GM12801 (cell line): Measurements from ENCODE around the gene TACR1.

Experiments used
- TF ChIP-seq, protein P1 (sequence below): IDR thresholded peaks from one replicate; pipeline ENCODE4 v1.5.1; 2011; ENCODE audit warnings: control low read depth; ENCODE audit not compliant: insufficient read length; ENCODE audit errors: extremely low read depth

The TACR1 gene

DNA sequence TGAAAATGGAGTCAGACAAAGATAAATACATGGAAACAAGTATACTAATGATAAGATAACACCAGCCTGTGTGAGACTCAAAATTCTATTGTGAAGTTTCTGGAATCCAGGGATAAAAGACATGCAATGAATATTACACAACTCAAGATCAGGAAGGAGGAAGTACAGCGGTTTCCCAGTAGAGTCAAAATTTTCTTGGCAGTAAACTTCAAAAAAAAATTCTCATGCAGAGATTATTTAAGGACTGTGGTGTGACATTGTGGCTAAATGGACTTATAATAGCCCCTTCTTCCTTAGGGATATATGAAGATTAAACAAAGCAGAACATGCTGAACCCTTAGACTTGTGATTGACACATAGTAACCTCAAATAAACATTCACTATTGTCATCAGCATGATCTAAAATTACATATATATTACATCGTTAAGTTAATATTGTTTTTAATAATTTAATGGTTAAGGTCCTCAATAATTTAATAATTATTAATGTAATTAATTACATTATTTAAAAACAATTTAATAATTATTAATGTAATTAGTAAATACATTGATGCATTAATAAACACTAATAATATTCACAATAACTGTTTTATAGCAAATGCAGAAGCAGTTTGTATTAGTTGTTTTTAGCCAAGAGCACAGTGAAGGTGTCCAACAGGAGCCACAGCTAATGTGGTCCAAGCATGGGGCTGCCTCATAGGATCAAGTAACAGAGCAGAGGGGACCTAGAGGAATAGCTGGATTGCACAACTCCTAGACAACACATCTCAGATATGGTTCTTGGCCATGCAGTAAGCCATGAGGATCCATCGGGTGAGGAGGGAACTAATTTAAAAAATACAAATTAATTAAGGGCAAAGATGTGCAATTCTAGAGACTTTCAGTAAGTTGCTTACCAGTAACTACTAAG, 163.6 kb downstream of the TACR1 start:
- TF ChIP-seq, protein P1, sequence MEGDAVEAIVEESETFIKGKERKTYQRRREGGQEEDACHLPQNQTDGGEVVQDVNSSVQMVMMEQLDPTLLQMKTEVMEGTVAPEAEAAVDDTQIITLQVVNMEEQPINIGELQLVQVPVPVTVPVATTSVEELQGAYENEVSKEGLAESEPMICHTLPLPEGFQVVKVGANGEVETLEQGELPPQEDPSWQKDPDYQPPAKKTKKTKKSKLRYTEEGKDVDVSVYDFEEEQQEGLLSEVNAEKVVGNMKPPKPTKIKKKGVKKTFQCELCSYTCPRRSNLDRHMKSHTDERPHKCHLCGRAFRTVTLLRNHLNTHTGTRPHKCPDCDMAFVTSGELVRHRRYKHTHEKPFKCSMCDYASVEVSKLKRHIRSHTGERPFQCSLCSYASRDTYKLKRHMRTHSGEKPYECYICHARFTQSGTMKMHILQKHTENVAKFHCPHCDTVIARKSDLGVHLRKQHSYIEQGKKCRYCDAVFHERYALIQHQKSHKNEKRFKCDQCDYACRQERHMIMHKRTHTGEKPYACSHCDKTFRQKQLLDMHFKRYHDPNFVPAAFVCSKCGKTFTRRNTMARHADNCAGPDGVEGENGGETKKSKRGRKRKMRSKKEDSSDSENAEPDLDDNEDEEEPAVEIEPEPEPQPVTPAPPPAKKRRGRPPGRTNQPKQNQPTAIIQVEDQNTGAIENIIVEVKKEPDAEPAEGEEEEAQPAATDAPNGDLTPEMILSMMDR: no peak

DNA sequence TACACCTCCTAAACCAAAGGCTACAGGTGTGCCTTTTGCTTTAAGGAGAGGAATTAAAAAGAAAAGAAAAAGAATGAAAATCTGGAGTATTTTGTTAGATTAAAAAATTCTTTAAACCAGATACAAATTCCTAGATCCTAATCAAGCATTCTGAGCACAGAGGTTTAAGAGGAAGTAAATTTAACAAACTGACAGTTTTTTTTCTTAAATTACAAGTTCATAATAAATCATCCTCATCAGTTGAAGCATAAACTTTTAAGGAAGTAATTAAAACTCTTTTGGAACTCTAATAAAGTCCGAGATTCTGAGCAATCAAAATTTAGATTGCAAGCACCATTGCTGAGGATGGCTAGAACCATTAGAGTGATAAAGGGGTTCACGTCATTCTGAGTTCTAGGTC, 165.8 kb downstream of the TACR1 start:
- TF ChIP-seq, protein P1: no peak

DNA sequence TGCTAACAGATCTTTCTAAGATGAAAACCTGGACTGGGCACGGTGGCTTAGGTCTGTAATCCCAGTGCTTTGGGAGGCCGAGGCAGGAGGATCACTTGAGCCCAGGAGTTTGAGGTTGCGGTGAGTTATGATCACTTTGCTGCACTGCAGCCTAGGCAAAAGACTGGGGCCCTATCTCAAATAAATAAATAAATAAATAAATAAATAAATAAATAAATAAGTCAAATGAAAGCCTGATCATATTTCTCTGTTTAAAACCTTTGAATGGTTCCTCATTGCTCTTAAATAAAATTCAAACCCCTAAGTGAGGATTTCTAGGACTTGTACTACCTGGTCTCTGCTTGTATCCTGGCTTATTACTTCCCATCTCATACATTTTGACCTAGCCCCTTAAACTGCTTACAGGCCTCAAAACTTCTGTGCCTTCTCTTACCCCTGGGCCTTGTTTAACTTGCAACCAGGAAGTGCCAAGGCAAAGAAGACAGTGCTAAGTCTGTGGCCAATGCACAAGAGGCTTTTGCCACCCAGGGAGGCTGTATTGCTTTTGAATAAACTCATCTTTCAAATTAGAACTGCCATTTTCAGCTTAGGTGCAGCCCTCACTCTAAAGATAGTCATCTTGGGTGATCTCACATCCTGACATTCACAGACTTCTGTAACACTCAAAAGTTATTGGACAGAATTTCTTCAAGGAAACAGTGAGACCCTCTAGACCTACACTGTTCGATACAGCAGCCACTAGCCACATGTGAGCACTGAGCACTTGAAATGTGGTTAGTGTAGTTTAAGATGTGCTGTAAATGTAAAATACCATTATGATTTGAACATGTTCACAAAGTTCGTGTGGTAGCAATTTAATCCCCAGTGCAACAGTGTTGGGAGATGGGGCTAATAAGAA, 167.2 kb downstream of the TACR1 start:
- TF ChIP-seq, protein P1: no peak

DNA sequence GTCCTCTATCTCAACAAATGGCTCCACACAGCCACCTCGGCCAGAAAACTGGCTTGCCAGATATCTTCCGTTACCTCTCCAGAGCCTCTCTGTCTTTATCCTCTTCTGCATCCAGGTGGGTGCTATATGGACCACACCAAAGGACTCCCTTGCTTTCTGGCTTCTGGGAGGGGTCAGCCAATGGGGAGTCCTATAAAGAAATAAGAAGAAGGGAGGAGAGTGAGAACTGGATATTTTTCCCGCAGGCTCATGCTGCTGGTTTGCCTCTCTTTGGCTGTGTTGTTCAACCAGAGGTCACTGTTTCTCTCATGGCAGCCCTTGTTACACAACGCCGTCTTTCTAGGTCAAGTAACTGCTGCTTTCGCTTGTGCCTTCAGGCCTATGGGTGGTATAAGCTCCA, 168.1 kb downstream of the TACR1 start:
- TF ChIP-seq, protein P1: no peak

DNA sequence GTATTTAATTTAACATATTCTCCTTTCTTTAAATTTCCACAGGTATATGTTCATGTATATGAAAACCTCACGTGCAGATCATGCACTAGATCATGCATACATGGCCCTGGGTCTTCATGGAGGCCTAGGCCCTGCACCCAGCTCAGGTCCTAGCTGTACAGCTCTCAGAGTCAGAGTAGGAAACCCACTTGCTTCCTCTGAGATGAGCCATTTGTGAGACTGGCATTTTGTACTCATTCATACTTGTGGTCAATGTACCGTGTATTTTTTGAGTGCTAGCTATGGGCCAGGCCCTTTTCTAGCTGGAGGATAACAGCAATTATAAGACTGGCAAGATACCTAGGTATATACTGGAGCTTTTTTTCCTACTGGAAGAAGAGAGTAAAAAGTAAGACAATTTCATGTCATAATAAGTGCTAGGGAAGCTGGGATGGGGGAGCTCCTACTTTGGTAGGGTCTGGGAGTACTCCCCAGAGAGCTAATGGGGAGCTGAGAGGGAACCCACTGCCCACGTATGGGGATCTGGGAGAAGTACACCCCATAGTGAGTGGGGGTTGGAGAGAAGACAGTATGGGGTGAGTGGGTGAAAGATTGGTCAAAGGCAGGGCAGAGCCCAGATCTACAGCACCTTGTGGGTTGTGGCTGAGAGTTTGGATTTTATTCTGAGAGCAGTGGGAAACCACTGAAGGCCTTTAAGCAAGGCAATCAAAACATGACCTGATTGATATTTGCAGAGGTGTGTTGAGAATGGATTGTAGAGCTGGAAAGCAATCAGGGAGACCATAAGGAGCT, 168.9 kb downstream of the TACR1 start:
- TF ChIP-seq, protein P1: no peak

DNA sequence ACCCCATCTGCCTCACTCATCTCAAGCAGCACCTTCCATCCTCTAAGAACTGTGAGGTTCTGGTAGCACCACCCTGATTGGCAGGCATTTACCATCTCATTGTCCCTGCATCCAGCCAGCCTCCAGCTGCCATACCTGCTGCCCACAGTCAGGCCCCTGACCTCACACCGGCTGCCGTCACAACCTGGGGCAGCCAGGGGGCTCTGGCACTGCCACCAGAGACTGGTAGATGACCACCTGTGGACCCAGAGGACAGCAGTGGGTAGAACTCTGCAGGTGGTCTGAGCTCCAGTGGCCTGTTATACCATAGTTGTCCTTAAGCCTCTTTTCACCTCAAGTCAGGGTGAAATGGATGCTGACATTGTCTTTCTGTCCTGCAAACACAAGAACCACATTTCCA, 171.4 kb downstream of the TACR1 start:
- TF ChIP-seq, protein P1: no peak
